GM12891 (cell line): ENCODE data around the gene CTSA.
"Not testable (repeated sequence)": the region's sequence is repeated elsewhere in the genome, so short reads cannot be mapped to it uniquely, and the experiment has no call there.

Experiments used
- DNase-seq: peaks from one replicate; pipeline ENCODE4 v3.0.0; 2011; ENCODE audit warnings: low spot score; ENCODE audit not compliant: insufficient read length
- FAIRE-seq: peaks from 2 replicates; lab custom pipeline; 2011; peaks lifted over from hg19 to GRCh38; lab: Jason Lieb, UNC
- PAX5 ChIP-seq: IDR thresholded peaks from 2 replicates; pipeline ENCODE4 v1.6.1; 2011; ENCODE audit warnings: low read length, moderate library complexity, mild to moderate bottlenecking; ENCODE audit not compliant: insufficient read depth, severe bottlenecking
- POLR2A ChIP-seq: IDR thresholded peaks from 2 replicates; pipeline ENCODE4 v1.6.1; 2011; ENCODE audit warnings: low read depth, low read length, control low read depth
- POLR2AphosphoS5 ChIP-seq: IDR thresholded peaks from 2 replicates; pipeline ENCODE4 v1.6.1; 2011; ENCODE audit warnings: low read depth, low read length, control low read depth
- POU2F2 ChIP-seq: IDR thresholded peaks from 2 replicates; pipeline ENCODE4 v1.6.1; 2011; ENCODE audit warnings: low read depth, mild to moderate bottlenecking, control low read depth, low read length, moderate library complexity
- SPI1 ChIP-seq: IDR thresholded peaks from 2 replicates; pipeline ENCODE4 v1.6.1; 2011; ENCODE audit warnings: low read depth, low read length, control low read depth
- TAF1 ChIP-seq: IDR thresholded peaks from 2 replicates; pipeline ENCODE4 v1.6.1; 2011; ENCODE audit warnings: low read depth, low read length, control low read depth

The CTSA gene

DNA sequence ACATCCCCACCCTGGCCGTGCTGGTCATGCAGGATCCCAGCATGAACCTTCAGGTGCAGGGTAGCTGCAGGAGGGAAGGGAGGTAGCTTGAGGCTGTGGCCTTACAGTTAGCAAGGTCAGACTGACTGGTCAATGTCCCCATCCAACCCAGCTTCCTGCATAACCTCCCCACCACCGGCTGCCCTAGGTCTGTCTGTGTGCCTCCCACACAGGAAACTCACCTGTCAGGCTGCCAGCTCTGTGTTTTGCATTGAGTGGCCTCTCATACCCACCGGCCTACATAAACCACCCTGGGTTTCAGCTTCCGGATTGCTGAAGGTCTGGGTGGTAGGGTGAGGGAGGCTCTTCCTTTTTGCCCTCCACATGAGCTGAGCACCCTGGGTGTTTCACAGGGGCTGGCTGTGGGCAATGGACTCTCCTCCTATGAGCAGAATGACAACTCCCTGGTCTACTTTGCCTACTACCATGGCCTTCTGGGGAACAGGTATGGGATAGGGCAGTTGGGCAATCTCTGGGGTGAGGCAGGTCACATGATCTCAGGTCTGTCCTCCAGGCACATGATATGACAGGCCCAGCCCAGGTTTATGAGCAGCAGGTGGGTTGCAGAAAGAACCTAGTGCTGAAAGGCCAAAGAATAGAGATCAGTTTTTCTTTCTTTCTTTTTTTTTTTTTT, 1.8 kb downstream of the CTSA start:
- TF ChIP-seq PAX5 (no peak), POLR2A (no peak)
- no peak for DNase-seq
- FAIRE-seq = no peak

GRCh38 chr20:45893831-45894230, 2.7 kb downstream of the CTSA start:
- FAIRE-seq (no peak), DNase-seq (no peak)
- no peak for TF ChIP-seq PAX5
- no peak for TF ChIP-seq POU2F2
- no peak for TF ChIP-seq SPI1
- TF ChIP-seq TAF1 = no peak
- TF ChIP-seq POLR2AphosphoS5 = no peak
- TF ChIP-seq POLR2A = no peak

GRCh38 chr20:45894797-45895196, 3.7 kb downstream of the CTSA start:
- DNase-seq (no peak), FAIRE-seq (no peak)
- no peak for TF ChIP-seq POLR2A
- no peak for TF ChIP-seq POU2F2
- TF ChIP-seq SPI1 = no peak

DNA sequence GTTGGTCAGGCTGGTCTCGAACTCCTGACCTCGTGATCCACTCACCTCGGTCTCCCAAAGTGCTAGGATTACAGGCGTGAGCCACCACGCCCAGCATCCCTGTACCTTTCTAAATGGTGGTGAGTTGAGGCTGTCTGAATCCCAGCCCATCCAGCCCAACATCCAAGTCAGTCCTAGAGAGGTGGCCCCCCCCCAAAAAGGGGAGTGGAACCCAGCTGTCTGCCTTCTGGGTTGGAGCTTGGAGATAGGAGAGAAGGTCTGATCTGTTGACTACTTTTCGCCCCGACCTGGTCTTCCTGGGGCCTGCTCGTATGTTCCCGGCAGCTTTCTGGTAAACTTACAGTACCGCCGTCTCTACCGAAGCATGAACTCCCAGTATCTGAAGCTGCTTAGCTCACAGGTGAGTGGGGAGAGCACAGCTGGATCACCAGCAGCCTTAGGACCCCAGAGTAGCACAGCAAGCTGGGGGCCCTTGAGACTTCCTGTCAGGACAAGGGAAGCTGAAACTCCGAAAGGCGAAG, 5.6 kb downstream of the CTSA start:
- FAIRE-seq (no peak), DNase-seq (no peak)
- TF ChIP-seq POLR2A (no peak), TAF1 (no peak)

GRCh38 chr20:45897289-45897688, 6.2 kb downstream of the CTSA start:
- TF ChIP-seq POU2F2 (no peak), POLR2A (no peak), POLR2AphosphoS5 (no peak), PAX5 (no peak), SPI1 (no peak), TAF1 (no peak)
- FAIRE-seq = no peak
- DNase-seq = no peak

- TF ChIP-seq POU2F2 = no peak
- no peak for TF ChIP-seq POLR2AphosphoS5
- TF ChIP-seq POLR2A = no peak
- TF ChIP-seq SPI1 = no peak
- no peak for TF ChIP-seq TAF1
- no peak for TF ChIP-seq PAX5
- no peak for FAIRE-seq
- no peak for DNase-seq
Measured at GRCh38 chr20:45897692-45898091, 6.6 kb downstream of the CTSA start.

DNA sequence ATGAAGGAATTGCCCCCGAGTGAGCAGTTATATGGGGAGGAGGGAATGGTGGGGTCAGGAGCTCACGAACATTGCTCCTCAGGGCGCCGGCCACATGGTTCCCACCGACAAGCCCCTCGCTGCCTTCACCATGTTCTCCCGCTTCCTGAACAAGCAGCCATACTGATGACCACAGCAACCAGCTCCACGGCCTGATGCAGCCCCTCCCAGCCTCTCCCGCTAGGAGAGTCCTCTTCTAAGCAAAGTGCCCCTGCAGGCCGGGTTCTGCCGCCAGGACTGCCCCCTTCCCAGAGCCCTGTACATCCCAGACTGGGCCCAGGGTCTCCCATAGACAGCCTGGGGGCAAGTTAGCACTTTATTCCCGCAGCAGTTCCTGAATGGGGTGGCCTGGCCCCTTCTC, 7.2 kb downstream of the CTSA start:
- no peak for TF ChIP-seq POLR2A
- DNase-seq (no peak), FAIRE-seq (no peak)

DNA sequence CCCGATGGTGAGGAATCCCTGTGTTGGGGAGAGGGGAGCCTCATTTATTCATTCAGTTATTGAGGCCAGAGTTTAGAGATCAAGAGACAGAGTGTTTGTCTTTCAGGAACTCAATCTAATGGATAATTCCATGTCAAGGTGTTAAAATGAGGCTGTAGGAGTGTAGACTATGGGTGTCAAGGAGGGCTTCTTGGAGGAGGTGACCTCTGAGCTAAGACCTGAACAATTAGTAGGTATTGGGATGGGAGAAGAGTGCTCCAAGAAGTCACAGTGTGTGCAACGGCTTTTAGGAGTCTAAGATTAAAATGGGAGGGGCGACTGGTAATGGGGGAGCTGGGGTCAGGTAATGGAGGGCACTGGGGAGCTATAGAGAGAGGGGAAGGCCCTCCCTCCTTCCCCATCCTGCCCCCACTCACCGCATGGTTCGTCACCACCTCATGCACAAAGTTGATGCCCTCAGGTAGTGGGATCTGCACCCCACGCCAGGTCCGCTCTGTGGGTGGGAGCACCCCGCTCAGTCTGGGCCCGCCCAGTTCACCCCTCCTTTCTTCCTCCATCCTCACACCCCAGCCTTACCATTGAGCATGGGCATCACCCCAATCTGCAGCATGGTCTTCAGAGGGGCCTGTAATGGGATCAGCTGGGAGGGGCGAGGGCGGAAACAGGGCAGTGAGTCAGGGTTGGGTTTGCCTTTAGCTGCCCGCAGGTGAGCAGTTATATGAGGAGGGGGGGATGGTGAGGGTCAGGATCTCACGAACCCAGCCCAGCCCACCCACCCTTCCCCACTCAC, 8.1 kb downstream of the CTSA start:
- TF ChIP-seq POLR2A (no peak), POU2F2 (no peak), POLR2AphosphoS5 (no peak), SPI1 (no peak), PAX5 (no peak), TAF1 (no peak)
- FAIRE-seq = no peak
- no peak for DNase-seq

- not testable (repeated sequence) for DNase-seq, FAIRE-seq
Measured at GRCh38 chr20:45901332-45901731, 10.2 kb downstream of the CTSA start.

DNA sequence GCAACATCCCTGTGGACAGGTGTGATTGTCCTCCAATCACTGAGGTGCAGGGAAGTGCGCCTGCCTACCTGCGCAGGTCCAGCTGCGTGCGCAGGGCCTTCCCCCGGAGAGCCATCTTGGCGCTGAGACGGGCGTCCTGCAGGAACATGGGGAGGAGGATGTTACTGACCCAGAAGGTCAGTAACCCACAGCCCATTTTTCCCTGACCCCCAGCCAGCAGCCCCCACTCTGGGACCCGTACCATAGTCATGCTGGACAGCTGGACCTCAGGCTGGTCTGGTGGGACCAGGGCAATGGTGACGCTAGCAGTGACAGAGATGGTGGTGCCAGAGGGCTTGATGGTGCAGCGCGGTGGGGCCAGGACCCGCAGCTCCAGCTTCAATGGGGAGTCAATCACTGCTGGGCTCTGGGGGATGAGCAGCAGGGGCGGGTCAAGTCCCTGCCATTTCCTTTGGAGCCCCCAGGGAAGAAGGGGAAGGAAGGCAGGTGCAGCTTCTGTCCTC, 11.1 kb downstream of the CTSA start:
- TF ChIP-seq SPI1 (no peak), TAF1 (no peak), PAX5 (no peak), POLR2A (no peak), POLR2AphosphoS5 (no peak), POU2F2 (no peak)
- DNase-seq (no peak), FAIRE-seq (no peak)
